HCT116 (cell line): ENCODE results near the gene CD83. TPM values are rescaled to one million over a fixed set of nuclear protein-coding genes. Genes with fewer than 3 reads are reported as not detected.

Experiments used
- ATAC-seq: fragments of 200-7000 bp; cut with Tn5 transposase; 2 replicates; pipeline ENCODE4 v1.9.1; 2020; ENCODE audit warnings: mild to moderate bottlenecking, moderate library complexity
- BruUV-seq: library from RNA; stranded (reverse); fragments of 400-500 nt; replicated peaks from 2 replicates; lab custom pipeline; 2021; lab: Mats Ljungman, UMichigan
- CTCF ChIA-PET: fragments of 300-600 bp; sonication (Branson Sonifier 250); formaldehyde crosslinking; loops from one replicate; lab custom pipeline; 2021; ENCODE audit warnings: antibody characterized with exemption; lab: Charles Lee
- POLR2A ChIA-PET: fragments of 300-600, 350-600 bp; sonication (Branson Sonifier 250); formaldehyde crosslinking; loops from one replicate; lab custom pipeline; 2021; ENCODE audit warnings: antibody characterized with exemption; lab: Charles Lee
- RAD21 ChIA-PET, 2 experiments: fragments of 300-600 bp; sonication (Branson Sonifier 250); formaldehyde crosslinking; loops; one replicate each; lab custom pipeline; 2023; ENCODE audit warnings: low total read pairs in 2 of 2; ENCODE audit not compliant: uncharacterized antibody in 2 of 2, unreplicated experiment in 2 of 2, low non-redundant PET in 1 of 2; lab: Charles Lee
- DNase-seq: peaks from one replicate; pipeline ENCODE4 v3.0.0-alpha.2; 2010; ENCODE audit warnings: low read depth, low spot score
- H2AFZ ChIP-seq: fragments of 200-600 bp; shearing (Covaris generic), sonication (generic); 2 replicates; pipeline ENCODE4 v1.6.1; 2017; ENCODE audit warnings: low read depth, mixed run types, mixed read lengths, antibody characterized with exemption, low read length; ENCODE audit not compliant: poor library complexity, severe bottlenecking
- H3K27ac ChIP-seq: 2 replicates; pipeline ENCODE4 v1.5.1; 2012; ENCODE audit warnings: low read depth, low read length
- H3K27me3 ChIP-seq: fragments of 200-600 bp; sonication (generic); 2 replicates; pipeline ENCODE4 v1.6.1; 2016; ENCODE audit warnings: mixed run types, low read length, mixed read lengths; ENCODE audit not compliant: insufficient read depth
- H3K36me3 ChIP-seq, 2 experiments: fragments of 200-500 bp in 1 of 2; fragments of 200-600 bp in 1 of 2; sonication (Bioruptor generic) in 1 of 2; sonication (generic) in 1 of 2; 2 replicates each; pipeline versions ENCODE4 v1.5.1 to v1.6.1; 2014 to 2016; ENCODE audit warnings: low read length in 2 of 2, inconsistent platforms in 1 of 2, mixed read lengths in 1 of 2, mixed run types in 1 of 2; ENCODE audit not compliant: insufficient read depth in 2 of 2, control insufficient read depth in 1 of 2
- H3K4me1 ChIP-seq, 2 experiments: fragments of 200-600 bp in 1 of 2; sonication (generic) in 1 of 2; 2 replicates each; pipeline versions ENCODE4 v1.5.1 to v1.6.1; 2012 to 2017; ENCODE audit warnings: low read length in 2 of 2, inconsistent platforms in 1 of 2, mild to moderate bottlenecking in 1 of 2, mixed read lengths in 1 of 2, mixed run types in 1 of 2, moderate library complexity in 1 of 2; ENCODE audit not compliant: insufficient read depth in 2 of 2, control insufficient read depth in 1 of 2
- H3K4me2 ChIP-seq: fragments of 200-600 bp; sonication (generic); 2 replicates; pipeline ENCODE4 v1.6.1; 2017; ENCODE audit warnings: mixed run types, low read length, mixed read lengths
- H3K4me3 ChIP-seq, 2 experiments: fragments of 200-600 bp in 1 of 2; sonication (generic) in 1 of 2; replicated peaks in 1 of 2; 2 replicates each; pipeline ENCODE4 v1.5.1; 2011 to 2016; ENCODE audit warnings: low read length in 2 of 2, control low read depth in 1 of 2, low read depth in 1 of 2, mild to moderate bottlenecking in 1 of 2, mixed read lengths in 1 of 2, mixed run types in 1 of 2
- H3K79me2 ChIP-seq: fragments of 200-600 bp; sonication (generic); 2 replicates; pipeline ENCODE4 v1.6.1; 2017; ENCODE audit warnings: mild to moderate bottlenecking, mixed run types, low read length, moderate library complexity, mixed read lengths; ENCODE audit not compliant: insufficient read depth
- H3K9ac ChIP-seq: fragments of 200-600 bp; sonication (generic); 2 replicates; pipeline ENCODE4 v1.6.1; 2016; ENCODE audit warnings: low read length, mixed read lengths
- H3K9me2 ChIP-seq: fragments of 200-600 bp; sonication (generic), shearing (Covaris generic); 2 replicates; pipeline ENCODE4 v1.6.1; 2017; ENCODE audit warnings: mixed run types, mild to moderate bottlenecking, moderate library complexity; ENCODE audit not compliant: insufficient read depth
- H3K9me3 ChIP-seq, 2 experiments: fragments of 200-500 bp in 1 of 2; fragments of 200-600 bp in 1 of 2; sonication (Bioruptor generic) in 1 of 2; sonication (generic) in 1 of 2; 2 replicates each; pipeline ENCODE4 v1.6.1; 2014 to 2017; ENCODE audit warnings: low read length in 2 of 2, mixed read lengths in 2 of 2, inconsistent platforms in 1 of 2, low read depth in 1 of 2, mild to moderate bottlenecking in 1 of 2, mixed run types in 1 of 2, moderate library complexity in 1 of 2; ENCODE audit not compliant: control insufficient read depth in 1 of 2, insufficient read depth in 1 of 2
- H4K20me1 ChIP-seq: fragments of 200-600 bp; sonication (generic), shearing (Covaris generic); 2 replicates; pipeline ENCODE4 v1.6.1; 2017; ENCODE audit warnings: mixed run types, mild to moderate bottlenecking, moderate library complexity; ENCODE audit not compliant: insufficient read depth
- CBX3 ChIP-seq: IDR thresholded peaks from 2 replicates; pipeline ENCODE4 v1.6.1; 2012; ENCODE audit warnings: low read depth
- EGR1 ChIP-seq: IDR thresholded peaks from 2 replicates; pipeline ENCODE4 v1.6.1; 2012; ENCODE audit warnings: low read depth
- EZH2 ChIP-seq: fragments of 200-600 bp; sonication (generic); IDR thresholded peaks from 2 replicates; pipeline ENCODE4 v1.6.1; 2017; ENCODE audit warnings: antibody characterized with exemption, mixed run types
- EZH2phosphoT487 ChIP-seq: fragments of 200-600 bp; IDR thresholded peaks from 2 replicates; pipeline ENCODE4 v1.6.1; 2018; ENCODE audit warnings: antibody characterized with exemption, borderline replicate concordance
- FOSL1 ChIP-seq: IDR thresholded peaks from 2 replicates; pipeline ENCODE4 v1.6.1; 2012; ENCODE audit warnings: low read depth
- RAD21 ChIP-seq: IDR thresholded peaks from 2 replicates; pipeline ENCODE4 v1.6.1; 2012; ENCODE audit warnings: low read depth, mild to moderate bottlenecking
- SP1 ChIP-seq: IDR thresholded peaks from 2 replicates; pipeline ENCODE4 v1.6.1; 2012; ENCODE audit warnings: low read depth
- YY1 ChIP-seq: IDR thresholded peaks from 2 replicates; pipeline ENCODE4 v1.6.1; 2011; ENCODE audit warnings: low read length, low read depth, moderate library complexity, mild to moderate bottlenecking; ENCODE audit not compliant: insufficient replicate concordance; ENCODE audit errors: extremely low read depth
- ZFX ChIP-seq: fragments of 450-650 bp; IDR thresholded peaks from 2 replicates; pipeline ENCODE4 v1.6.1; 2017
- ZNF274 ChIP-seq: fragments of 200-500 bp; sonication (Bioruptor generic); IDR thresholded peaks from 2 replicates; pipeline ENCODE4 v1.6.1; 2014; ENCODE audit warnings: mild to moderate bottlenecking, low read depth, low read length, inconsistent platforms
- intact Hi-C: fragments of 100-400 bp; cut with micrococcal nuclease; formaldehyde crosslinking; loops from 2 replicates; pipeline ENCODE4 v1.10.0; 2022
- total RNA-seq: library from RNA; stranded (reverse); gene quantifications from one replicate; pipeline ENCODE4 v1.2.1, GENCODE V29; 2021; ENCODE audit not compliant: unreplicated experiment
- TF ChIP-seq, protein P1 (sequence below): IDR thresholded peaks from 2 replicates; pipeline ENCODE4 v1.6.1; 2012; ENCODE audit warnings: low read depth

The CD83 gene
- total RNA-seq, 1 experiment from 2014 or later = 6.0 TPM

DNA sequence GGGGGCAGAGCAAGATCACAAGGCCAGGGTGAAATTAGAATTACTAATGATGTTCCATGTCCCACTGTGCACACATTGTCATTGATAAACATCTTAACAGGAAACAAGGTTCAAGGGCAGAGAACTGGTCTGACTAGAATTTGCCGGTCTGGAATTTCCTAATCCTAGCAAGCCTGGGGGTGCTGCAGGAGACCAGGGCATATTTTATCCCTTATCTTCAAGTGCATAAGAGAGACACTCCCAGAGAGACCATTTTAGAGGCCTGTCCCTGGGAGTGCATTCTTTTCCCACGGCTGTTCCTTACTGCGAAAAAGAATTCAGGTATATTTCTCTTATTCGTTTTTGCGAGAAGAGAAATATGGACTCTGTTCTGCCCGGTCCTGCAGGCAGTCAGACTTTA lies 41.5 kb downstream of the CD83 start:
- intact Hi-C loops = no loop called here
- Histone ChIP-seq H3K79me2 (no peaks in the 10 kb centered on the region), H3K9me3 (no peaks in the 10 kb centered on the region), H3K27me3 (no peaks in the 10 kb centered on the region), H3K9me2 (no peaks in the 10 kb centered on the region), H3K4me2 (no peak overlapping the region), H3K36me3 (no peaks in the 10 kb centered on the region), H3K4me3 (no peak overlapping the region), H2AFZ (no peak overlapping the region), H3K9ac (no peak overlapping the region), H3K27ac (no peak overlapping the region), H3K4me1 (no peaks in the 10 kb centered on the region), H4K20me1 (no peaks in the 10 kb centered on the region)
- no TSS peak for BruUV-seq
- ChIA-PET RAD21 (no interaction called here), CTCF (no interaction called here), POLR2A (no interaction called here)
- ATAC-seq = no peak
- no peak for TF ChIP-seq EZH2phosphoT487
- TF ChIP-seq EGR1 = no peak
- peak; percentile 37; the same call in 1 of the 2 replicates for TF ChIP-seq CBX3
- DNase-seq = no peak

DNA sequence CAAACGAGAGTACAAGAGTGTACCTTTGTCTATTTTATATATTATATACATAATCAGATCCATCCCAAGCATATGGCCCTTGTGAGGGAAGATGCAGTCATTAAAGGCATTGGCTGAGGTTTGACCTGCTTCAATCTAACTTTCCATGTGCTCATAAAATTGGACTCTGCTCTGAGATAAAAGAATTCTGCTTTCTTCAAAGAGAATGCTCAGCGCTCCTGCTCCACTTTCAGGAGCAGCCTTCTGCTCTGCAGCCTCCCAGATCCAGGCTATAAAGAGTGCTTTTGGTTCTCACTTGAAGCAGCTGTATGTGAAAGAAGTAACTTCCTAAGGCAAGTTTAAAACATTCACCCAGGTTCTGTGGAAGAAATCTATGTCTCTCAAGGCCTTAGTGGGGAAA lies 45.3 kb downstream of the CD83 start:
- no peaks in the 10 kb centered on the region for H3K9me3 ChIP-seq

DNA sequence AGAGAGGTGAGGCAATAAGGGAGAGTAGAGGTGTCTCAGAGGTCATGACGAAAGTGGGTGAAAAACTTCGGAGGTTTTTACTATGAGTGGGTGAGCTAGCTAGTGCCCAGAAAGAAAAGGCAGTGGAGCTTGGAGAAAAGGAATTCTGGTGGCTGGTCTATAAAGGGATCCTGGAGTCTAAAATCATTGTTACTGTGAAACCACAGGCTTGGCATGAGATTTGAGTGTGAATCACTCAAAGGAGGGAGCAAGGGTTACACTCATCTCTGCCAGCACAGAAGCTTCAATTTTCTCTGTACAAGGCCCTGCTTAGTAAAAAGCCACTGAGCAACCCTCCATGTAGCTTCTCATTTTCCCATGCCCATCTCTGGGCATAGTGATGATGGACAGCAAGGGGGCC lies 47.5 kb downstream of the CD83 start:
- intact Hi-C loops = no loop called here
- H3K9me2 ChIP-seq = no peaks in the 10 kb centered on the region
- no peaks in the 10 kb centered on the region for H4K20me1 ChIP-seq
- H3K9me3 ChIP-seq = 0 out of 4 replicates have a peak, but pooled peaks cover 0 to 4% of the 10 kb centered on the region in 2 experiments
- no peak for ATAC-seq
- no peak for DNase-seq
- H3K79me2 ChIP-seq = no peaks in the 10 kb centered on the region
- H3K4me3 ChIP-seq = no peak overlapping the region
- no peaks in the 10 kb centered on the region for H3K36me3 ChIP-seq
- ChIA-PET RAD21 (no interaction called here), CTCF (no interaction called here), POLR2A (no interaction called here)
- H3K4me2 ChIP-seq = no peak overlapping the region
- H3K27ac ChIP-seq = no peak overlapping the region
- no peaks in the 10 kb centered on the region for H3K4me1 ChIP-seq
- BruUV-seq = no TSS peak
- H2AFZ ChIP-seq = no peak overlapping the region
- no peaks in the 10 kb centered on the region for H3K27me3 ChIP-seq
- H3K9ac ChIP-seq = no peak overlapping the region
- TF ChIP-seq EGR1 (no peak), SP1 (no peak), ZFX (no peak), RAD21 (no peak), CBX3 (no peak), ZNF274 (no peak), YY1 (no peak), FOSL1 (no peak)
- TF ChIP-seq, protein P1, sequence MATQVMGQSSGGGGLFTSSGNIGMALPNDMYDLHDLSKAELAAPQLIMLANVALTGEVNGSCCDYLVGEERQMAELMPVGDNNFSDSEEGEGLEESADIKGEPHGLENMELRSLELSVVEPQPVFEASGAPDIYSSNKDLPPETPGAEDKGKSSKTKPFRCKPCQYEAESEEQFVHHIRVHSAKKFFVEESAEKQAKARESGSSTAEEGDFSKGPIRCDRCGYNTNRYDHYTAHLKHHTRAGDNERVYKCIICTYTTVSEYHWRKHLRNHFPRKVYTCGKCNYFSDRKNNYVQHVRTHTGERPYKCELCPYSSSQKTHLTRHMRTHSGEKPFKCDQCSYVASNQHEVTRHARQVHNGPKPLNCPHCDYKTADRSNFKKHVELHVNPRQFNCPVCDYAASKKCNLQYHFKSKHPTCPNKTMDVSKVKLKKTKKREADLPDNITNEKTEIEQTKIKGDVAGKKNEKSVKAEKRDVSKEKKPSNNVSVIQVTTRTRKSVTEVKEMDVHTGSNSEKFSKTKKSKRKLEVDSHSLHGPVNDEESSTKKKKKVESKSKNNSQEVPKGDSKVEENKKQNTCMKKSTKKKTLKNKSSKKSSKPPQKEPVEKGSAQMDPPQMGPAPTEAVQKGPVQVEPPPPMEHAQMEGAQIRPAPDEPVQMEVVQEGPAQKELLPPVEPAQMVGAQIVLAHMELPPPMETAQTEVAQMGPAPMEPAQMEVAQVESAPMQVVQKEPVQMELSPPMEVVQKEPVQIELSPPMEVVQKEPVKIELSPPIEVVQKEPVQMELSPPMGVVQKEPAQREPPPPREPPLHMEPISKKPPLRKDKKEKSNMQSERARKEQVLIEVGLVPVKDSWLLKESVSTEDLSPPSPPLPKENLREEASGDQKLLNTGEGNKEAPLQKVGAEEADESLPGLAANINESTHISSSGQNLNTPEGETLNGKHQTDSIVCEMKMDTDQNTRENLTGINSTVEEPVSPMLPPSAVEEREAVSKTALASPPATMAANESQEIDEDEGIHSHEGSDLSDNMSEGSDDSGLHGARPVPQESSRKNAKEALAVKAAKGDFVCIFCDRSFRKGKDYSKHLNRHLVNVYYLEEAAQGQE = no peak

More for the DNA sequence above, 45.3 kb downstream of the CD83 start:
- Histone ChIP-seq H3K36me3 (no peaks in the 10 kb centered on the region), H3K9me2 (no peaks in the 10 kb centered on the region), H3K9ac (no peak overlapping the region), H3K79me2 (no peaks in the 10 kb centered on the region), H3K27ac (no peak overlapping the region), H3K4me1 (no peaks in the 10 kb centered on the region), H3K4me3 (no peak overlapping the region), H2AFZ (no peak overlapping the region), H3K4me2 (no peak overlapping the region), H3K27me3 (no peaks in the 10 kb centered on the region), H4K20me1 (no peaks in the 10 kb centered on the region)
- ChIA-PET RAD21 (no interaction called here), POLR2A (no interaction called here), CTCF (no interaction called here)
- DNase-seq = no peak
- TF ChIP-seq EZH2 (no peak), CBX3 (no peak)
- no TSS peak for BruUV-seq
- intact Hi-C loops = no loop called here
- no peak for ATAC-seq
